ENCODE measurements around the gene SLC36A1.
"Not testable (repeated sequence)": the region's sequence is repeated elsewhere in the genome, so short reads cannot be mapped to it uniquely, and the experiment has no call there.

SLC36A1 gene

GRCh38 chr5:151499501-151500035 is 52.2 kb downstream of the SLC36A1 start:
- TF ChIP-seq, protein P1, sequence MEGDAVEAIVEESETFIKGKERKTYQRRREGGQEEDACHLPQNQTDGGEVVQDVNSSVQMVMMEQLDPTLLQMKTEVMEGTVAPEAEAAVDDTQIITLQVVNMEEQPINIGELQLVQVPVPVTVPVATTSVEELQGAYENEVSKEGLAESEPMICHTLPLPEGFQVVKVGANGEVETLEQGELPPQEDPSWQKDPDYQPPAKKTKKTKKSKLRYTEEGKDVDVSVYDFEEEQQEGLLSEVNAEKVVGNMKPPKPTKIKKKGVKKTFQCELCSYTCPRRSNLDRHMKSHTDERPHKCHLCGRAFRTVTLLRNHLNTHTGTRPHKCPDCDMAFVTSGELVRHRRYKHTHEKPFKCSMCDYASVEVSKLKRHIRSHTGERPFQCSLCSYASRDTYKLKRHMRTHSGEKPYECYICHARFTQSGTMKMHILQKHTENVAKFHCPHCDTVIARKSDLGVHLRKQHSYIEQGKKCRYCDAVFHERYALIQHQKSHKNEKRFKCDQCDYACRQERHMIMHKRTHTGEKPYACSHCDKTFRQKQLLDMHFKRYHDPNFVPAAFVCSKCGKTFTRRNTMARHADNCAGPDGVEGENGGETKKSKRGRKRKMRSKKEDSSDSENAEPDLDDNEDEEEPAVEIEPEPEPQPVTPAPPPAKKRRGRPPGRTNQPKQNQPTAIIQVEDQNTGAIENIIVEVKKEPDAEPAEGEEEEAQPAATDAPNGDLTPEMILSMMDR (IDR thresholded peaks at IDR 0.05; ENCODE audit: extremely low read depth, insufficient read depth, missing control alignments): no peak
- DNase-seq (ENCODE audit: low spot score): no peak
- in situ Hi-C loops (cut with MboI; ENCODE audit: low pct_unique_long_range_greater_than_20kb, low sequenced_read_pairs, unreplicated experiment): loop anchor here (10.0 to 25.0 kb wide), 2 partner anchors 55 to 238 kb away; partner anchors contain the start of gene SLC36A1

DNA sequence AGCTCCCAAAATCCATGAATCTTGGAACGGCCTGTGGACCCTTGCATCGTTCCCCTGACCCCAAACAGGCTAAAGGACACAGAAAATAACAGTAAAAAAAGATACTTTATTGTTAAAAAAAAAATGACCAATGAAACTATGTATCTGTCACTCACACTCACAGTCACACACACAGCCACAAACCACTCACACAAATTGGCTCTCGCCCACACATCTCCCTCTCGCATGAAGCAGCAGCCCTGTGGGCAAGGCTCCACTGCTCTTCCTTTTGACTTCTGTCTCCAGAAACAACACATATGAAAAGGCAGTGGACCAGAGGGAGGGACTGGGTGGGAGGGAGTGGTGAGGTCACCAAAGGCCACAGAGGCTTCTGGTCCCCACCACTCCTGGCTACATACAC is 56.6 kb downstream of the SLC36A1 start:
- TF ChIP-seq, protein P1 (IDR thresholded peaks at IDR 0.05; ENCODE audit: extremely low read depth, insufficient read depth, missing control alignments): no peak
- no peak for DNase-seq (ENCODE audit: low spot score)
- in situ Hi-C loops (cut with MboI; ENCODE audit: low pct_unique_long_range_greater_than_20kb, low sequenced_read_pairs, unreplicated experiment): loop anchor here (25.0 kb wide), 1 partner anchor 233 kb away; no protein-coding TSS in a partner anchor

GRCh38 chr5:151508308-151508707 is 60.9 kb downstream of the SLC36A1 start:
- DNase-seq (ENCODE audit: low spot score): not testable (repeated sequence)
- in situ Hi-C loops (cut with MboI; ENCODE audit: low pct_unique_long_range_greater_than_20kb, low sequenced_read_pairs, unreplicated experiment): loop anchor here (25.0 kb wide), 1 partner anchor 229 kb away; no protein-coding TSS in a partner anchor

DNA sequence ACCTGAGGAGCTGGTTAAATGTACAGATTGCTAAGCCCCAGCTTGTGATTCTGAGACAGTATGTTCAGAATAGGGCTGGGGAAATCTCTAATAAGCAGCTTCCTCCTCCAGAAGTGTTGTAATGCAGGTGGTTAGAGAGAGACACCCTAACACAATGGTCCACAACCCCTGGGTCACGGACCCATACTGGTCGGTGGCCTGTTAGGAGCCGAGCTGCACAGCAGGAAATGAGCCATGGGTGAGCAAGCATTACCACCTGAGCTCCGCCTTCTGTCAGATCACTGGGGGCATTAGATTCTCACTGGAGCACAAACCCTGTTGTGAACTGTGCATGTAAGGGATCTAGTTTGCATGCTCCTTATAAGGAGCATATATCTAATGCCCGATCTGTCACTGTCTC is 61.8 kb downstream of the SLC36A1 start:
- DNase-seq (ENCODE audit: low spot score): no peak
- in situ Hi-C loops (cut with MboI; ENCODE audit: low pct_unique_long_range_greater_than_20kb, low sequenced_read_pairs, unreplicated experiment): loop anchor here (25.0 kb wide), 1 partner anchor 228 kb away; no protein-coding TSS in a partner anchor

GRCh38 chr5:151509836-151510235 is 62.4 kb downstream of the SLC36A1 start:
- in situ Hi-C loops (cut with MboI; ENCODE audit: low pct_unique_long_range_greater_than_20kb, low sequenced_read_pairs, unreplicated experiment): loop anchor here (25.0 kb wide), 1 partner anchor 227 kb away; no protein-coding TSS in a partner anchor
- DNase-seq (ENCODE audit: low spot score): no peak

More for the DNA sequence above, 61.8 kb downstream of the SLC36A1 start:
- TF ChIP-seq, protein P1 (IDR thresholded peaks at IDR 0.05; ENCODE audit: extremely low read depth, insufficient read depth, missing control alignments): no peak

DNA sequence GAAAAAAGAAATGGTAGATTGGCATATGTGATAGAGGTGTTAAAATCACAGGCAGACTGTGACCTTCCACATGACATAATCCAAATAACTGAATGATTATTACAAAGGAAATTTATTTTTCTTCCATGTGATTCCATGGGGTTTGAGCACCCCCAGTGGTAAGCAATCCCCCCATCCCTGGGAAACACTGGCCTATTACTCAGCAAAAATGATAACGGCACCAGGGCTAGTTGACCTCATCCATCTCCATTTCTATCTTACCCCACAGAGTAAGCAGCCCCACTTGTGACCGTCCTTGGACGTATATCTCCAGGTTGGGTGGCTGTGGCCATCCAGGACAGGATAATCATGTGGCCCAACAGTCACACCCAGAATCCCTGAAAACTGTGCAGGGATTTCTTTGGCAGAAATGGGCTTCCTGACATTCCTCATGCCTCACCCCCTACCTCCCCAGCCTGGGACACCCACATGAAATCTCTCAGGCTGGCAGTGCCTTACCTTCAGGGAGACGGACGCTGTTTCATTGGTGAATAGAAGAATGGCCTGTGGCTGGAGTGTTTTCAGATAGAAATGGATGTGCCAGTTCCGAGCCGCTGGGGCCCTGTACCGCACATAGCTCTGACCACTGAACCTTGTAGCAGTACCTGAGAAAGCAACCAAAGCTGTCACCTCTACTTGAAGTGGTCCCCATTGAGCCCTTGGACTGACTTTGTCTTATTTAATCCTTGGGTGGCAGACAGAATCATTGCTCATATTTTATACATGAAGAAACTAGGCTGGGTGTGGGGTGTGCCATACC is 69.9 kb downstream of the SLC36A1 start:
- TF ChIP-seq, protein P1 (IDR thresholded peaks at IDR 0.05; ENCODE audit: extremely low read depth, insufficient read depth, missing control alignments): no peak
- in situ Hi-C loops (cut with MboI; ENCODE audit: low pct_unique_long_range_greater_than_20kb, low sequenced_read_pairs, unreplicated experiment): loop anchor here (25.0 kb wide), 1 partner anchor 220 kb away; no protein-coding TSS in a partner anchor
- DNase-seq (ENCODE audit: low spot score): no peak

More at GRCh38 chr5:151509836-151510235, 62.4 kb downstream of the SLC36A1 start:
- TF ChIP-seq, protein P1 (IDR thresholded peaks at IDR 0.05; ENCODE audit: extremely low read depth, insufficient read depth, missing control alignments): no peak

DNA sequence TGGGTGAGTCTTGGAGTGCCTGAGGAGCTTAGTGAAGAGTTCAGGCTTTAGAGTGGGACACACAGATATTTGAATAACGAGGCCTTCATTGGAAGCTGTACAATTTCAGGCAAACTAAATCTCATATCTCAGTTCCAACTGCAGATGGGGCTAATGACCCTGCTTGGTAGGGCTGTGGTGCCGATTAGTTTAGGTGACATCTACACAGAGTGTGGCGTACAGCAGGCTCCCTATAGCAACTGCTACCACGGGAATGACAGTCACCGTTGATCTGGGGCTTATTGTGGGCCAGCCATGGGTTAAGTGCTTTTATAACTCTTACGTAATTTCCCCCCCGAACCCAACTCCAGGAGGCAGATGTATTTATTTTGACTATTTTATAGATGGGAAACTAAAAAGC is 72.9 kb downstream of the SLC36A1 start:
- DNase-seq (ENCODE audit: low spot score): no peak
- TF ChIP-seq, protein P1 (IDR thresholded peaks at IDR 0.05; ENCODE audit: extremely low read depth, insufficient read depth, missing control alignments): peak; percentile 7
- in situ Hi-C loops (cut with MboI; ENCODE audit: low pct_unique_long_range_greater_than_20kb, low sequenced_read_pairs, unreplicated experiment): loop anchor here (10.0 to 25.0 kb wide), 2 partner anchors 125 to 217 kb away; no protein-coding TSS in a partner anchor

Measured in GM13977 (cell line).